Neural cell (in vitro differentiated cells): ENCODE measurements around the gene F12. TPM values are rescaled to one million over a fixed set of nuclear protein-coding genes. Genes with fewer than 3 reads are reported as not detected.
"Not testable (repeated sequence)": the region's sequence is repeated elsewhere in the genome, so short reads cannot be mapped to it uniquely, and the experiment has no call there.

Source experiments
- H2AFZ ChIP-seq: fragments of 200-600, 300-800 bp; sonication (generic), shearing (Covaris generic); 2 replicates; pipeline ENCODE4 v1.6.0; 2014; ENCODE audit warnings: low read depth, mild to moderate bottlenecking, antibody characterized with exemption, low read length, moderate library complexity
- H3F3A ChIP-seq: fragments of 200-600 bp; shearing (Covaris generic); 2 replicates; pipeline ENCODE4 v1.6.1; 2016; ENCODE audit warnings: mild to moderate bottlenecking, moderate library complexity, mixed read lengths, antibody characterized with exemption, low read length; ENCODE audit not compliant: insufficient read depth, poor library complexity, severe bottlenecking
- H3K27ac ChIP-seq: fragments of 200-600, 300-800 bp; sonication (generic), shearing (Covaris generic); 2 replicates; pipeline ENCODE4 v1.5.1; 2014; ENCODE audit warnings: mild to moderate bottlenecking, low read length, moderate library complexity
- H3K27me3 ChIP-seq: fragments of 300-800, 200-600 bp; sonication (generic), shearing (Covaris generic); 2 replicates; pipeline ENCODE4 v1.6.0; 2014; ENCODE audit warnings: mild to moderate bottlenecking, low read depth, low read length, moderate library complexity; ENCODE audit not compliant: insufficient read depth
- H3K36me3 ChIP-seq: fragments of 300-800, 200-600 bp; sonication (generic), shearing (Covaris generic); 2 replicates; pipeline ENCODE4 v1.5.1; 2014; ENCODE audit warnings: mild to moderate bottlenecking, antibody characterized with exemption, low read length, moderate library complexity; ENCODE audit not compliant: insufficient read depth
- H3K4me2 ChIP-seq: fragments of 300-800, 200-600 bp; sonication (generic), shearing (Covaris generic); 2 replicates; pipeline ENCODE4 v1.6.0; 2014; ENCODE audit warnings: mild to moderate bottlenecking, low read length
- H3K4me3 ChIP-seq: fragments of 300-800, 200-600 bp; sonication (generic), shearing (Covaris generic); 2 replicates; pipeline ENCODE4 v1.5.1; 2014; ENCODE audit warnings: mild to moderate bottlenecking, low read length, moderate library complexity
- H3K79me2 ChIP-seq: fragments of 200-600 bp; shearing (Covaris generic); replicated peaks from 2 replicates; pipeline ENCODE4 v1.6.0; 2014; ENCODE audit warnings: mild to moderate bottlenecking, low read length, moderate library complexity; ENCODE audit not compliant: insufficient read depth
- H3K9ac ChIP-seq: fragments of 300-800, 200-600 bp; sonication (generic), shearing (Covaris generic); 2 replicates; pipeline ENCODE4 v1.6.1; 2016; ENCODE audit warnings: mild to moderate bottlenecking, low read length, mixed read lengths
- H3K9me2 ChIP-seq: fragments of 200-600 bp; shearing (Covaris generic); 2 replicates; pipeline ENCODE4 v1.6.1; 2016; ENCODE audit warnings: mild to moderate bottlenecking, low read length, mixed read lengths; ENCODE audit not compliant: insufficient read depth
- H3K9me3 ChIP-seq: fragments of 200-600, 300-800 bp; sonication (generic), shearing (Covaris generic); 2 replicates; pipeline ENCODE4 v1.6.1; 2016; ENCODE audit warnings: mild to moderate bottlenecking, mixed run types, low read length, moderate library complexity, mixed read lengths
- H4K20me1 ChIP-seq: fragments of 200-600 bp; shearing (Covaris generic); 2 replicates; pipeline ENCODE4 v1.6.1; 2016; ENCODE audit warnings: mild to moderate bottlenecking, mixed run types; ENCODE audit not compliant: insufficient read depth
- EP300 ChIP-seq: fragments of 450-650 bp; conservative IDR thresholded peaks from 2 replicates; pipeline ENCODE4 v1.6.1; 2014; ENCODE audit warnings: antibody characterized with exemption, mild to moderate bottlenecking, moderate library complexity; ENCODE audit not compliant: poor library complexity, severe bottlenecking
- EZH2 ChIP-seq: fragments of 200-600, 300-800 bp; shearing (Covaris generic), sonication (generic); IDR thresholded peaks from 2 replicates; pipeline ENCODE4 v1.6.1; 2014; ENCODE audit warnings: antibody characterized with exemption, low read length, borderline replicate concordance, mild to moderate bottlenecking; ENCODE audit not compliant: insufficient read depth, poor library complexity, severe bottlenecking
- MXI1 ChIP-seq: fragments of 450-650 bp; conservative IDR thresholded peaks from 2 replicates; pipeline ENCODE4 v1.6.1; 2014; ENCODE audit warnings: antibody characterized with exemption, mild to moderate bottlenecking; ENCODE audit not compliant: poor library complexity, severe bottlenecking
- POLR2AphosphoS5 ChIP-seq: IDR thresholded peaks from 2 replicates; pipeline ENCODE4 v1.6.1; 2012
- RAD21 ChIP-seq: fragments of 450-650 bp; conservative IDR thresholded peaks from 2 replicates; pipeline ENCODE4 v1.6.1; 2014; ENCODE audit warnings: antibody characterized with exemption, mild to moderate bottlenecking, moderate library complexity
- SMC3 ChIP-seq: fragments of 450-650 bp; conservative IDR thresholded peaks from 2 replicates; pipeline ENCODE4 v1.6.1; 2014; ENCODE audit warnings: antibody characterized with exemption, mild to moderate bottlenecking, moderate library complexity; ENCODE audit not compliant: poor library complexity
- TAF1 ChIP-seq: IDR thresholded peaks from 2 replicates; pipeline ENCODE4 v1.6.1; 2012; ENCODE audit warnings: low read depth
- polyA plus RNA-seq: library from polyadenylated mRNA; depleted of rRNA; stranded (reverse); fragments of >200 nt; gene quantifications from 2 replicates; pipeline ENCODE4 v1.2.3, GENCODE V29; 2014
- TF ChIP-seq, protein P1 (sequence below): IDR thresholded peaks from 2 replicates; pipeline ENCODE4 v1.6.1; 2012; ENCODE audit warnings: borderline replicate concordance
- TF ChIP-seq, protein P2 (sequence below): fragments of 450-650 bp; IDR thresholded peaks from 2 replicates; pipeline ENCODE4 v1.5.1; 2014; ENCODE audit warnings: antibody characterized with exemption, mild to moderate bottlenecking, moderate library complexity; ENCODE audit not compliant: poor library complexity, severe bottlenecking

F12 gene
- polyA plus RNA-seq, 1 donor from 2014 or later, result 1.4 TPM

DNA sequence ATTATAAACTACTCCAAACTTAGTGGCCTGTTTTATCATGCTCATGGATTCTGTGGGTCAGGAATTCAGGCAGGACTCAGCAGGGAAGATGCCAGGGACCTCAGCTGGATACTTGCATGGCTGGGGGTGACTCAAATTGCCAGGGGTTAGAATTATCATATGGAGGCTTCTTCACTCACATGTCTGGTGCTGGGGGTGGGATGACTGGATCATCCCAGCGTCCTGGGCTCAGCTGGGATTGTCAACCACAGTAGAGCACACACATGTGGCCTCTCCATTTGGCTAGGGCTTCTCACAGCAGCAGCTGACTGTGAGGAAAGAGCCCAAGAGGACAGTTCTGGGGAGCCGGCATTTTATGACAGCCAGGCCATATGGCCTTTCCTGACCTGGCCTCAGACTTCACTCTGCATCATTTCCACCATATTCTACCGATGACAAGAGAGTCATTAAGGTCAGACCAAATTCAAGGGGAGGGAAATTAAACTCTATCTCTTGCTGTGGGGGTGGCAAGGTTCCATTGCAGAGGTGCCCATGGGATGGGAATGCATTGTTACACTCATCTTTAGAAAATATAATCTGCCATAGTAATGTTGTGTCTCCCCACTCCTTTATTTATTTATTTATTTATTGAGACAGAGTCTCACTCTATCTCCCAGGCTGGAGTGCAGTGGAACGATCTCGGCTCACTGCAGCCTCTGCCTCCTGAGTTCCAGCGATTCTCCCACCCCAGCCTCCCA lies 11.9 kb upstream of the F12 start:
- Histone ChIP-seq H3K4me2 (no peak overlapping the region), H3K9me3 (no peaks in the 10 kb centered on the region), H3F3A (no peaks in the 10 kb centered on the region), H3K79me2 (no peaks in the 10 kb centered on the region), H3K9ac (no peak overlapping the region), H3K27ac (no peak overlapping the region), H3K36me3 (no peaks in the 10 kb centered on the region), H2AFZ (no peak overlapping the region), H4K20me1 (no peaks in the 10 kb centered on the region), H3K9me2 (no peaks in the 10 kb centered on the region), H3K4me3 (no peak overlapping the region), H3K27me3 (no peaks in the 10 kb centered on the region)
- TF ChIP-seq RAD21 (no peak), MXI1 (no peak), TAF1 (no peak), SMC3 (no peak), POLR2AphosphoS5 (no peak), EP300 (no peak), EZH2 (no peak)
- TF ChIP-seq, protein P1, sequence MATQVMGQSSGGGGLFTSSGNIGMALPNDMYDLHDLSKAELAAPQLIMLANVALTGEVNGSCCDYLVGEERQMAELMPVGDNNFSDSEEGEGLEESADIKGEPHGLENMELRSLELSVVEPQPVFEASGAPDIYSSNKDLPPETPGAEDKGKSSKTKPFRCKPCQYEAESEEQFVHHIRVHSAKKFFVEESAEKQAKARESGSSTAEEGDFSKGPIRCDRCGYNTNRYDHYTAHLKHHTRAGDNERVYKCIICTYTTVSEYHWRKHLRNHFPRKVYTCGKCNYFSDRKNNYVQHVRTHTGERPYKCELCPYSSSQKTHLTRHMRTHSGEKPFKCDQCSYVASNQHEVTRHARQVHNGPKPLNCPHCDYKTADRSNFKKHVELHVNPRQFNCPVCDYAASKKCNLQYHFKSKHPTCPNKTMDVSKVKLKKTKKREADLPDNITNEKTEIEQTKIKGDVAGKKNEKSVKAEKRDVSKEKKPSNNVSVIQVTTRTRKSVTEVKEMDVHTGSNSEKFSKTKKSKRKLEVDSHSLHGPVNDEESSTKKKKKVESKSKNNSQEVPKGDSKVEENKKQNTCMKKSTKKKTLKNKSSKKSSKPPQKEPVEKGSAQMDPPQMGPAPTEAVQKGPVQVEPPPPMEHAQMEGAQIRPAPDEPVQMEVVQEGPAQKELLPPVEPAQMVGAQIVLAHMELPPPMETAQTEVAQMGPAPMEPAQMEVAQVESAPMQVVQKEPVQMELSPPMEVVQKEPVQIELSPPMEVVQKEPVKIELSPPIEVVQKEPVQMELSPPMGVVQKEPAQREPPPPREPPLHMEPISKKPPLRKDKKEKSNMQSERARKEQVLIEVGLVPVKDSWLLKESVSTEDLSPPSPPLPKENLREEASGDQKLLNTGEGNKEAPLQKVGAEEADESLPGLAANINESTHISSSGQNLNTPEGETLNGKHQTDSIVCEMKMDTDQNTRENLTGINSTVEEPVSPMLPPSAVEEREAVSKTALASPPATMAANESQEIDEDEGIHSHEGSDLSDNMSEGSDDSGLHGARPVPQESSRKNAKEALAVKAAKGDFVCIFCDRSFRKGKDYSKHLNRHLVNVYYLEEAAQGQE, result no peak
- TF ChIP-seq, protein P2, sequence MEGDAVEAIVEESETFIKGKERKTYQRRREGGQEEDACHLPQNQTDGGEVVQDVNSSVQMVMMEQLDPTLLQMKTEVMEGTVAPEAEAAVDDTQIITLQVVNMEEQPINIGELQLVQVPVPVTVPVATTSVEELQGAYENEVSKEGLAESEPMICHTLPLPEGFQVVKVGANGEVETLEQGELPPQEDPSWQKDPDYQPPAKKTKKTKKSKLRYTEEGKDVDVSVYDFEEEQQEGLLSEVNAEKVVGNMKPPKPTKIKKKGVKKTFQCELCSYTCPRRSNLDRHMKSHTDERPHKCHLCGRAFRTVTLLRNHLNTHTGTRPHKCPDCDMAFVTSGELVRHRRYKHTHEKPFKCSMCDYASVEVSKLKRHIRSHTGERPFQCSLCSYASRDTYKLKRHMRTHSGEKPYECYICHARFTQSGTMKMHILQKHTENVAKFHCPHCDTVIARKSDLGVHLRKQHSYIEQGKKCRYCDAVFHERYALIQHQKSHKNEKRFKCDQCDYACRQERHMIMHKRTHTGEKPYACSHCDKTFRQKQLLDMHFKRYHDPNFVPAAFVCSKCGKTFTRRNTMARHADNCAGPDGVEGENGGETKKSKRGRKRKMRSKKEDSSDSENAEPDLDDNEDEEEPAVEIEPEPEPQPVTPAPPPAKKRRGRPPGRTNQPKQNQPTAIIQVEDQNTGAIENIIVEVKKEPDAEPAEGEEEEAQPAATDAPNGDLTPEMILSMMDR, result no peak

DNA sequence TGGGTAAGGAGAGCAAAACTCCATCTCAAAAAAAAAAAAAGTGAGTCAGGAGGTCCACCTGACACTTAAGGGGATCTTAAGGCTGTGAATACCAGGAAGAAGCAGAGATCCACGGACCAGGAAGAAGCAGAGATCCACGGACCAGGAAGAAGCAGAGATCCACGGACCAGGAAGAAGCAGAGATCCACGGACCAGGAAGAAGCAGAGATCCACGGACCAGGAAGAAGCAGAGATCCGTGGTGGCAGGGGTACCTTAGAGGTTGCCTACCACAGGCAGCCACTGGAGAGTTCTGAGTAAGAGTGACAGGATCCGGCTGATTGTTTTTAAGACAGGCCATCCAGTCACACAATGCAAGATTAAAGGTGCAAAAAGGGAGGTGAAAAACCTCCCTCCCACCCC lies 11.1 kb upstream of the F12 start:
- H2AFZ ChIP-seq, H3K27ac ChIP-seq, H3K4me3 ChIP-seq, H3K9me3 ChIP-seq, H3K27me3 ChIP-seq, H3K79me2 ChIP-seq, H3K9me2 ChIP-seq, H3K36me3 ChIP-seq, H4K20me1 ChIP-seq, H3K4me2 ChIP-seq, H3K9ac ChIP-seq, H3F3A ChIP-seq: not testable (repeated sequence)

DNA sequence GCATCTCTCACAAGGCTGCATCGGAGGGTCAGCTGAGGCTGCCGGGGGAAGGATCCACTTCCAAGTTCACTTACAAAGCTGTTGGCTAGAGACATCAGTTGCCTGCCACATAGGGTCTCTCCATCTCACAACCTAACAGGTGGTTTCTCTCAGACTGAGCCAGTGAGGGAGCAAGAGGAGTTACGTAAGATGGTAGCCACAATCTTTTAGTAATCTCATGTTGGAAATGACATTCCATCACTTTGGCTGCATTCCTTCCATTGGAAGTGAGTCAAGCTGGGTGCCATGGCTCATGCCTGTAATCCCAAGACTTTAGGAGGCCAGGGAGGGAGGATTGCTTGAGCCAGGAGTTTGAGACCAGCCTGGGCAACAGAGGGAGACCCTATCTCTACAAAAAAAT lies 9.7 kb upstream of the F12 start:
- H3K9me2 ChIP-seq, result no peaks in the 10 kb centered on the region
- H4K20me1 ChIP-seq, result no peaks in the 10 kb centered on the region
- TF ChIP-seq SMC3, result no peak
- no peak for TF ChIP-seq EZH2
- TF ChIP-seq EP300, result no peak
- TF ChIP-seq MXI1, result no peak
- TF ChIP-seq, protein P1, result no peak
- no peak for TF ChIP-seq RAD21
- no peak for TF ChIP-seq POLR2AphosphoS5
- TF ChIP-seq TAF1, result no peak
- TF ChIP-seq, protein P2, result no peak
- H3K27me3 ChIP-seq, result no peaks in the 10 kb centered on the region
- no peak overlapping the region for H3K4me2 ChIP-seq
- no peaks in the 10 kb centered on the region for H3K9me3 ChIP-seq
- H3K27ac ChIP-seq, result no peak overlapping the region
- H3K79me2 ChIP-seq, result no peaks in the 10 kb centered on the region
- no peak overlapping the region for H3K4me3 ChIP-seq
- no peak overlapping the region for H3K9ac ChIP-seq
- no peaks in the 10 kb centered on the region for H3F3A ChIP-seq
- no peaks in the 10 kb centered on the region for H3K36me3 ChIP-seq
- no peak overlapping the region for H2AFZ ChIP-seq
